GF-D8 (cell line): ENCODE data around the gene TOMT.

Source experiments
- DNase-seq: peaks from one replicate; lab custom pipeline; 2025; lab: John Stamatoyannopoulos, UW

The TOMT gene

DNA sequence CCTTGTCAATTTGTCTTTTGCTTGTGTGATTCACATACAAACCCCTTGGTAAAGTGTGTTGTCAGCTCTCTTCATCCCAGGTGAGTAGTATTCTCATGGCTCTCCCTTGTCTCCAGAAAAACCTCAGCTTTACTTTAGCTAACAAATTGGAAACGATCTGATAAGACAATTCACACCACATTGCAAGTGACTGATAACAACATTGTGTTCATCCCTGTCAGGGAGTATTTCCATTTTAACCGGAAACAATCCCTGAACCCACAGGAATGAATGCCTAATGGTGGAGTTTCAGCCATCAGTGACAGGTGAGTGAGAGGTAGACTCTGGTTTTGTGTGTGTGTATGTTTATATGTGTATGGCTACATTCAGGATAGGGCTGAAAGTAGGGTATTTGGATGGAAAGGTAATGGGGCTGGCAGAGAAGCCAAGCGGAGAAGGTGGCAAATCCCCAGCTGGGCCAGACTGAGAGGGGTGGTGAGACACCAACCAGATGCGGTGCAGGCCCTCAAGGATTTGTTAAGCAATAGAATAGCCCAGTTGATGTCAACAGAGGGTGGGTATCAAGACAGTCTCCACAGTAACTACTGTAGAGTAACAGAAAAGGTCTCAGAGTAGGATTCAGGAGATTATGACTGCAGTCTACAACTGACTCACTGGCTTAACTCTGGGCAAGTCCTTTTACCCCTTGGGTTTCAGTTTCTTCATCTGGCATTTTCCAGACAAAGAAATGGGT, 17.5 kb upstream of the TOMT start:
- DNase-seq: no peak

DNA sequence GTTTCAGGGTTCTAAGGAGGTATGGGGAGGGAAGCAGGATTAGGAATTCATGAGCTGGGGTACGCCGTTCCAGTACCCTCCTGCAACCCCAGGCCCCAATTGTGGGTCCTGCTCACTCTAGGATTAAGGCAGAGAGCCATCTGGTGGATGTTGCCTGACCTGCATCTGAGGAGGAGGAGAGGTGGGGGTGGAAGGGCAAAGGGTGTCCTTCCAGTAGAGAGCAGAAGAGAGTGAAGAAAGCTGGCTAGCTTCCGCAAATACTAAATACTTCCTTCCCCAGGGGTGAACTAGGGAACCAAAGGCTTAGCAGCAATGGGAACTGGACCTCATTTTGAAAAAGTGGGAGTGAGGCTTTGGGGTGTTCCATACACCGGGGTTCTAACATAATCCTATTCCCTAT, 14.4 kb upstream of the TOMT start:
- DNase-seq: peak; percentile 78

DNA sequence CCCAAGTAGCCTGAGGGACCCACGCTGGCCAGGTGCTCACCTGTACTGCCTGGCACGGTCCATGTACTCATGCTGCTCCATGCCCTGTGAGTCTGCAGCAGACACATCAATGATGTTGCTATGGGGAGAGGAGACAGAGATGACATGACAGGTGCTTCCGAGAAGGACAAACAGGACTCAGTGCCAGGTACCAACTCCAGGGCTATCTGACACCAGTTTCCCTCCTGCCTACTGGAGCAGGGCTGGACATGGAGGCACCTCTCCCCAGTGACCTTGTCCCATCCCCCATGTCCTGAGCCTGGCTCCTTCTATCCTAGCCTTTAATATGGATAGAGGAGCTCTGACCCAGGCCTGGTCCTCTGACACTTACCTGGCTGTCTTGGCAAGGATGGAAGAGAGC, 7.0 kb upstream of the TOMT start:
- no peak for DNase-seq

DNA sequence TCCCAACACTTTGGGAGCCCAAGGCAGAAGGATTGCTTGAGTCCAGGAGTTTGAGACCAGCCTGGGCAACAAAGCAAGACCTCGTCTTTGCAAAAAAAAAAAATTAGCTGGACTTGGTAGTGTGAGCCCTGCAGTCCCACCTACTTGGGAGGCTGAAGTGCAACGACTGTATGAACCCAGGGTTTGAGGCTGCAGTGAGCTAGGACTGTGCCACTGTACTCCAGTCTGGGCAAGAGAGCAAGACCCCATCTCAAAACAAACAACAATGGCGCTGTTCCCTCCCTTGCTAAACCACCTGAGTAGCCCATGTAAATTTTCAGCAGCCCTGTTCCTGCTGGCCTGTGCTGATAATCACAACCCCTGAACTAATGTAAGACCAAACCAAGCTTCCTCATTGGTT, 5.7 kb upstream of the TOMT start:
- no peak for DNase-seq

DNA sequence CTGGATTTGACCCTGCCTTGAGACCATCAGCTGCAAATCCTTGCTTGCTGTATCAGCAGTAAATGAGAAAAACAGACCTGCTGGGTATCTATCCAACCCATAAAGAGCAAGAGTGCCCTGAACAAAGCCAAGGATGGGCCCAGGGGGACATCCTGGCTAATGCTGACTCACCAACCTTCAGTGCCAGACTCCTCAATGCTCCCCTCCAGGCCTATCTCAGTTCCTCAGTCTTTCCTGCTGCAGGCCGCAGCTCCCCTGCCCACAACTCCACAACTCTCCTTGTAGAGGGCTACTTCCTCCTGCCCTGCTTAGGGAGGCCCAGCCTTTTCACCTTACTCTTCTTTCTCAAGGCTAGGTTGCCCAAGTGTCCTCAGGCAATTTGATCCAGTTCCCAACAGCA, 5.3 kb upstream of the TOMT start:
- peak; percentile 96 for DNase-seq

DNA sequence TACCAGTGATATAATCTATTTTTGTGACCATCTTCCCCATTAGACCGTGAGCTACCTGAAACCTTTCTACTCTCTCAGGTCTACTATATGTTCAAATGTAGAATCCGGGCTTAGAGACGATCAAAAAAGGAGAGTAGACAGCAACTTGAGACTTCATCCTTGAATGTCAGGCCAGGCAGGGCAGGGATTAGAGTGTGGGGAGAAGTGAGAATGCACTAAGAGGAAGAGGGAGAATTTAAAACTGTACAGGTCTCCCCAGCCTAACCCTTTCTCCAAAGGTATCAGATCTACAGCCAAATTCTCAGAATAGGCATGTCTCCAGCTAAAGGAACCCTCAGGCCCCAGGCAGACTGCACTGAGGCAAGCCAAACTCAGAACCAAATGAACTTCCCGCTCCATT, 3.6 kb upstream of the TOMT start:
- no peak for DNase-seq

DNA sequence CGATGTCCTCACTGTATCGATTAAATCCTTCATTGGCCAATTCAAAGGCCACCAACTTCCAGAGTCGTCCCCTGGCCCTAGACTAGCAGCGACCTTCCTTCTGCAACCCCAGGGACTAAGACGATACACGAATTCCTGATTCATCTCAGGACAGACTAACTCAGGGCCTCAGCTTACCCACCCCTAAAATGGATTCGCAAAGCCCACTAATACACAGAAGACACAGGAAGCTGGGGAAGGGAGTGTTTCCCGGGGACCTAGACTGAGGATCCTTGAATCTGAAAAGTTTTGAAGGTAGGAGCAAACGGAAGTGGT, 3.1 kb upstream of the TOMT start:
- no peak for DNase-seq

DNA sequence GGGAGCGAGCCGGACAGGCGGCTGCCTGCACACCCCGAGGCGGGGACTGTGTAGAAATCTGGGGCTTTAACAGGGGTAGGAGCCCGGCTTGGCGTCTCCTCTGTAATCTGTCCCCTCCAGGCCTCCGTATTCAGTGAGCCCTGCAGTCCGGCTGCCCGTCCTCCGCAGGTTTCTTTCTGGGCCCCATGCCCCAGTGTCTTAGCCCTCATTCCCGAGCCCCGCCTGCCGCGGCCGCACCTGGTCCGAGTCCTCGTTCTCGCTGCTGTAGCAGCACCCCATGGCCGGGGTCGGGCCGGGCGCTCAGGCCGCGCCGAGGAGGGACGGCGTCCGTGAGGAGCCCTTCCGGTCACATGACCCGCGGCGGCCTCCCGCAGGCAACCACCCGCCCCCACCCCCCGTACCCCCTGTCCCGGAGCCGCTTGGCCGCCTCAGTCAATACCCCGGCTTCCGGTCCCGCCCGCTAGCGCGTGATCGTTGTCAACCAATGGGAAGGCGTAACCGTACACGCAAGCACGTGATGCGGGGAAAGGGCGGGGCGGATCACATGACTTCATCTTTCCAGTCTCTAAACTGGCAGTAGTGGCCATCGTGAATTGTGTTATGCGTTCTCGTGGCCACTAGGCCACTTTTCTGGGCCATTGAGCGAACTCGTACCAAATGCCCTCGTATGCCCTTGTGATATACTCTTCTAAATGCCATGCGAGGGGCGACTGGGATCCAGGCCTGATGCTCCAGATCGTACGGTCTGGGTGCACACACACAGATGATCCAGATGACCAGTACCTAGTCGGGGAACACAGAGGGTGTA, 2.6 kb upstream of the TOMT start, which contains the start of gene LAMTOR1:
Gene LAMTOR1 (minus strand): TSS at position 352 of the 808 bp plus-strand sequence. CDS start 73 bp downstream, at position 279.
- peak; percentile 94 for DNase-seq

DNA sequence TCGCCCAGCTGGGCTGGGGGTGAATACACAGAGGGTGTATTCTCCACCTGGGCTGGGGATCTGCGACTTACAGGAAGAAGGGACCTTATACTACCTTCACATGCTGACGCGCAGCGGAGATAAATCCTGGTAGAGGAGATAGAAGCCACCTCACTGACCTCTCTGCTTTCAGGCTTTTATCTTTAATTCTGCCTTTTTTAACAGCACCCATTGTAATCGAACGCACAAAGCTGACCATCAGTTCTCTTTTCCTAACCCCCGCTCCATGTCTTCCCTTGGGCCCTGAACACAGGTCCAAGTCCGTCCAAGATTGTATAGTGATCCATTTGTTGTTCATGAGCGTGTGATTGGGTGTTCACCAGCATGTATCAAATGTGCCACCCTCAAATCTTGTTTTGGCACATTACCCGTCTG, 2.0 kb upstream of the TOMT start:
- no peak for DNase-seq

DNA sequence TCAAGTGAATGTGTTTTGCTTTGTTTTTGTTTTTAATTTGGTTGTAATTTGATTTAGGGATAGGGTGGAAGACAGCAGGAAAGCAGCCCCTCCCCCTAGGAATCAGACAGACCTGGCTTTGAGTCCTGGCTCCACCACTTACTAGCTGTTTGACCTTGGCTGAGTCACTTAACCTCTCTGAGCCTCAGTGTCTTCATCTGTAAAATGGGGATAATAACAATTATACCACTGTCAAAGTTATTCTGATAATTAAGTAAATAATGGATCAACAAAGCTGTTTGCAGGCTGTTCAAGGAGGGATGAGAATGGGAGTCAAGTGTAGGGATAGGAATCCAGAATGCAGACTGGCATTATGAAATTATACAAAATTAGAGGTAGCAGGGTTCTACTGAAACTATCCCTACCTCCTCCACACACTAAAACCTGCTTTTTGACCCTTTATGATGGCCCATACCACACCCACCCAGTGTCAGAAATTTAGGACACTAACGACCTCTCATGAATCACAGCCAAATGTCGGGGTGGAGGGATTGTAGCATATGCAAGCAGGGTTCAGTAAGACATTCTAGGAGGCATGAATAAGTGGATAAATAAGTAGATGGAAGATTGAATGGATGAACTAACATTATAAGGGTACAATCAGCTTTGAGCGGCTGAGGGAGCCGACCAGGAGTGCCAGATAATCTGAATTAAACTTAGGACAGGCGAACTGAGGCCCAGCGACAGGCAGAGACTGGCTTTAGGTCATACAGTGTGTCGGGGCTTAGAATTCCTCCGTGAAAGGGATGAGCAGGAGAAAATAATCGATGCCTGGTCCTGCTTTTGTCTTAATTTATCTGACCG, 5.8 kb downstream of the TOMT start:
- no peak for DNase-seq

DNA sequence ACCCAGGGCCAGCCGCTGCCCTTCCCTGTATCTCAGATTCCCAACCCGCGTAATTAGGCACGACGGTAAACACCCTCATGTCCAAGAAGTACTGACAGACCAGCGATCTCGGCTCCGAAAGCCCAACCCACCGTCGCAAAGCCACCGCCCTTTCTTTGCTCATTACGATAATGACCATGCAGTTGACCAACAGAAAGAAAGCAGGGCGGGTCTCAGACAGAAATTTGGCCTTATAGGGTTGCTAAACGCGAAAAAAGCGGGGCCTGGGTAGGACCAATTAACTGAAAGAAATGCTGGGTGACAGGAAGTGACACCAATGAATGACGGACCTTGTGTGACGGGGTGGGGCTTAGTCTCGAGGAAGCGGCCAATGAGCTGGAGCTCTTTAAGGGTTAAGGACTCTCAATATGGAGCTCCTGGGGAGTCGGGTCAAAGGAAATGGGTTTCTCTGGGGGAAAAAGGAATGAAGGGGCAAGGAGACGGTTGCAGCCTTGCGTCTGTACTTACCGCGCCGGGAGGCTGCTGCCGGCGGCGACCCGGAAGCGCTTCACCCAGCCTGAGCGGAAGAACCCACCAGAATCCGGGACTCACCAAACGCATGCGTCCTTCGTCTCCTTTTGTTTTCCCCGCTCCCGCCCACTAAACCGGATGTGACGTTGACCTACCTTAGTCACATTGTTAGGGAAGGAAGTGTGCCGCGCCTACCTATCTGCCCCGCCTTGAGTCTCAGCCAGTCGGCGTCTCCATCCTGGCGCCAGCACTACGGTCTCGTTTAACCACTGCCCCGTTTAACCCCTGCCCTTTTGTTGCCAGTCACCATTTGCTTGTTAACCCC, 6.6 kb downstream of the TOMT start, which contains the start of gene ANAPC15:
Gene ANAPC15 (minus strand): TSS at position 553 of the 835 bp plus-strand sequence. CDS start 1,419 bp downstream, outside the sequence.
- peak; percentile 98 for DNase-seq

DNA sequence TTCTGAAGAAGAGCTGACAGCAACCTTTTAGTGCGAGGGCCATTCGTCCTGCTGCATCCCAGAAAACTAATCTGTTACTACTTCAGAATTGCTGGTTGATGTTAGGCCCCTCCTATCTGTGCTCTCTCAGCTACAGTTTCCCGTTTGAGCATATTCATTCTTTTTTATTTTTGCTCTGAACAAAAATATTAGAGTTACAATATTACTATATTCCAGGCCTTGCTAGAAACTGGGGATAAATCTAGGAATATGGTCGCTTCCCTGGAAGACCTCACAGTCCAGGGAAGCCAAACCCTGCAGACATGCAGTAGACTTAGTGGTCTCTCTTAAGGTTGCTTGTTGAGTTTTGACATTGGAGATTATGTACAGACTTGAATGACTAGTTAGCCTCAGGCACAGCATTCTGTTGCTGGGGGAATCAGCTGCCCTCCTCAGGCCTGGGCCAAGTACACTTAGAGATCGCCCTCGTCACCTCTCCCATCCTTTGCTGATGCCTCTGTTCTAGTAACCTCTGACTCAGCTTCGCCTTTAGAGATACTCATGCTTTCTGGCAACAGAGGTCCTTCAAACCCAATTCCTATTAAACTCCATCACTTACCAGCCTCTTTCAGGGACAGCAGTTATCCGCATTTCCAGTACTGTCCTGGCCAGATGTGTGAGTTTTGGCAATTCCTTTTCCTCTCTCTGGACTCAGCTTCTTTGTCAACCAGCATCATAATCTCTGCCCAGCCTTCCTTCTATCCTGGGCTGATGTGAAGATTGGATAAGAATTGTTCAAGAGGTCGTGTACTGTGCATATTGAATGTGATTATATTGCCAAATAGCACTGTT, 7.5 kb downstream of the TOMT start:
- no peak for DNase-seq

DNA sequence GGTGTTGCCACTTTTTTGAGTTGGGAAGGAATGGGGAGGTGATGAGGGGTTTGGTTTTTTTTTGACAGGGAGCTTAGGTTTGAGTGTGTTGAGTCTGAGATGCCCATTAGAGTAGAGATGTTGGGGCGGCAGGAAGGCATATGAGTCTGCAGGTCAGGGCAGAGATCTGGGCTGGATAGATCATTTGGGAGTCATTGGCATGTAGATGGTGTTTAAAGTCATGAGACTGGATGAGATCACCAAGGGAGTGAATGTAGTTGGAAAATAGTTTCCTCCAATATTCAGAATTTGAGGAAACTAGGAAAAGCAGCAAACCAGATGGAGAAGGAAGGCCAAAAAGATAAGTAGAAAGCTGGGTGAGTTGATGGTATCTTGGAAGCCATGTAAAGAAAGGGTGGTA, 8.8 kb downstream of the TOMT start:
- no peak for DNase-seq

DNA sequence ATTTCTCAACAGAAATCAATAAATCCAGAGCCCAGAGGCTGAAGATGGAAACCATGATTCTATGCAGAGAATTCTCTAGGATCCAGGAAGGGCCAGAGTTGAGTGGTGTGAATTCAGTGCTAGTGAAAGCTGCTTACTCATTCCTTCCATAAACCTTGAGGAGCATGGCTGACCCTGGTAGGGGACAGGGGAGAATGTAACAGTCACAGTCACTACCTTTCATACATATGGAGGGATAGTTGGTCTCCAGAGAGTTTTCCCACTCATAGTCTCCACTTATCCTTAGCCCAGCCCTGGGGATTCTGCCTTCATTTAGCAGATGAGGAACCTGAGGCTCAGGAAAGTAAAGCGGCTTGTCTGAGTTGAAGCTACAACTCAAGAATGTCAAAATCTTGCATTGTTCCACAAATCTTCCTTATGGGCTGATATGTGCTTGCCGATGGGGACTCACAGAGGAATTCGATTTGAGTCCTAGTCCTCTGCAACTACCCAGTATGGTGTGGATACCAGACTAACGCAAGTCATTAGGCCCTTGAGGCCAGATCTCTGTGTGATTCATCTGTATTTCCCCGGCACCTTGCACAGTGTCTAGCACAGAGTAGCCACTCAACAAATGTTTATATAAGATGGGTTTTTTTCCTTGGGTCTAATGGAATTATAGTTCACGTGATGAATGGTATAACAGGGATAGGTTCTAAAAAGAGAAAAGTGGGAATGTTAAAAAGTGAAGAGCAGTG, 10.5 kb downstream of the TOMT start:
- no peak for DNase-seq

DNA sequence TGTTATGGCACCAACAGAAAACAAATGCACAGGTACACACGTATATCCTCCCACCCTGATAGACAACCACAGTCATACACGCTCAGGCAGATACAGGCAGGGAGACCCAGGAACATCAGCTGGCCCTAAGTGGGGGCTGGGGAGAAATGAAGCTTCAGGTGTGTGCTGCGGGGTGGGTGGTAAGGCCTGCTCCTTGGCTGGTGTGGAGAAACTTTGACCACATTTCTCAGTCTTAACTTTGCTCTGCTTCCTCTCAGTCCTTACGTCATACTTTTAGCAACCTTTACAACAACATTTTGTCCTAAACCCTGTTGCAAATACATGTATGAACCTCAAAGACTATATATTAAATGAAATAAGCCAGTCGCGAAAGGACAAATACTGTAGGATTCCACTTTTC, 13.5 kb downstream of the TOMT start:
- peak; percentile 51 for DNase-seq

DNA sequence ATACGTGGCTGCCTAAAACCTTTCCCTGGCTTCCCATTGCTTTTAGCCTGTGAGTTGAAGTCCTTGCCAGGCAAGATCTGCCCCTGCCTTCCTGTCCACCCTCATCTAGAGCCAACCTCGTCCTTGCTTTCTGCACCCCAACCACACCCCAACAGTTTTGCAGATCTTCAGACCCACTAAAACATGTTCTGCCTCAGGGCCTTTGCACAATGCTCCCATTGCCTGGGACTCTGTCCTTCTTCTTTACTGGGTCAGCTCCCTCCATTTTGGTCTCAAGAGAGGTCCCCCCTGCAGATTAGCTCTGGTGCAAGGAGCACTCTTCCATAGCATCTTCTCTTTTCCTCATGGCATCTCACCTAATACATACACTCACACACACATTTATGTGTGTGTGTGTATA, 15.2 kb downstream of the TOMT start:
- DNase-seq: no peak

DNA sequence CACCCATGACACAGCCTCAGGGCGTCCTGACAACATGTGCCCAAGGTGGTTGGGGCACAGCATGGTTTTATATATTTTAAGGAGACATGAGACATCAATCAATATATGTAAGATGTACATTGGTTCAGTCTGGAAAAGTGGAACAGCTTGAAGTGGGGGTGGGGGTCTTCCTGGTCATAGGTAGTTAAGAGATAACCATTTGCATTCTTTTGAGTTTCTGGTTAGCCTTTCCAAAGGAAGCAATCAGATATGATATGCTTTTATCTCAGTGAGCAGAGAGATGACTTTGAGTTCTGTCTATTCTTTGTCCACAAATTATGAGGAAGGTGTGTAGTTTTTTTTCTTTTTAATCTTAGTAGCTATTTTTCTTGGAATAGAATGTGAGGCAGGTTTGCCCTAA, 16.9 kb downstream of the TOMT start:
- DNase-seq: no peak

DNA sequence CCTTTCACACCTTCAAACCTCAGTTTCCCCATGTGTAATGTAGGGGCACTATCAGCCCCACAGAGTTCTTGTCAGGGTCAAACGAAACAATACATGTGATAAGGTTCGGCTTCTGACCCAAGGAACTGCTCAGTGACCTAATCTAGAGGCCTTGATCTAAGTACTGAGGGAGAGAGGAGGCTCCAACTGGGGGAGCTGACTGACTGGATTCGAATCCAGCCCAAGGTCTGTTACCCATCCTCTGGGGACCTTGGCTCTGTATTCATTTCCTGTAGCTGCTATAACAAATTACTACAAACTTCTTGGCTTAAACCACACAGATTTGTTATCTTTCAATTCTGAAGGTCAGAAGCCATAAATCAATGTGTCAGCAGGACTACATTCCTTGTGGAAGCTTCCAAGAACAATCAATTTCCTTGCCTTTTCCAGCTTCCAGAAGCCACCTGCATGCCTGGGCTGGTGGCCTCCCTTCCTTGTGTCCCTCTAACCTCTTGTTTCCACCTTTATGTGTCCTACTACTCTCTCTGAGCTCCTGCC, 17.5 kb downstream of the TOMT start:
- DNase-seq: no peak

DNA sequence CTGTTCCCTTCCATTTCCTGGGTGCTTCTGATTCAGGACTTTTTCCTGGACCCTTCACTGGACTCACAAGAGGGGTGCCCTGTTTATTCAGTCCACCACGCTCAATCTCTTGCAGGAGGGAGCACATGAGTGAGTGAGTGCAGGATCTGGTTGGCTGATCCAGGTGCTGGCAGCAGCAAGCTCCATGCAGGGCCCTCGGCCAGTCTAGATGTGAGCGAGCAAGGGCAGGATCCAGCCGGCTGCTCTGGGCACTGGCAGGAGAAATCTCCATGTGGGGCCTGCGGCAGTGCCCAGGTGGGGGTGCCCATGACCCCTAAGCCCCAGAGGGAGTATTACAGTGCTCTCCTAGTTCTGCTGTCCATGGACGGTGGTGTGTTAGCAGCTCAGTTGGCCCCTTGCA, 18.3 kb downstream of the TOMT start:
- DNase-seq: no peak

DNA sequence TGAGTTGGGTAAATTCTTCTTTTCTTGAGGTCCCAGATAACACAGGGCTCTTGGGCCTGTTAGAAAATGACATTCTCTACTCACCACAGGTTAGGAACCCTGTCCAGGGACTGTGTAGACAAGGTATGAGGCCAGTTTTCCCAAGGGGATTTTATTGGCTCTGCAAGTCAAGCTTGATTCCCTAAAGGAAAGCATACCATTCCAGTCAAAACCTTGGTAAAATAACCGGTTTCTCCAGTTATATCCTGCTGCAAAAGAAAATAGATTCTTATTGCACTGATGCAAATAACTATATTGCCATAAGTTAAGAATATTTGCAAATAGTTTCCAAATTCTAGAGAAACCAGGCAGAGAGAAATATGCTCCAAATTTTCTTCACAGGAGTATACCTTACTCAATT, 20.2 kb downstream of the TOMT start:
- DNase-seq: no peak
